ENCODE data around the gene KLK15. TPM values are rescaled to one million over a fixed set of nuclear protein-coding genes. Genes with fewer than 3 reads are reported as not detected.
"Not testable (repeated sequence)": the region's sequence is repeated elsewhere in the genome, so short reads cannot be mapped to it uniquely, and the experiment has no call there.

KLK15 gene
- total RNA-seq, 1 experiment from 2014 or later: not detected

DNA sequence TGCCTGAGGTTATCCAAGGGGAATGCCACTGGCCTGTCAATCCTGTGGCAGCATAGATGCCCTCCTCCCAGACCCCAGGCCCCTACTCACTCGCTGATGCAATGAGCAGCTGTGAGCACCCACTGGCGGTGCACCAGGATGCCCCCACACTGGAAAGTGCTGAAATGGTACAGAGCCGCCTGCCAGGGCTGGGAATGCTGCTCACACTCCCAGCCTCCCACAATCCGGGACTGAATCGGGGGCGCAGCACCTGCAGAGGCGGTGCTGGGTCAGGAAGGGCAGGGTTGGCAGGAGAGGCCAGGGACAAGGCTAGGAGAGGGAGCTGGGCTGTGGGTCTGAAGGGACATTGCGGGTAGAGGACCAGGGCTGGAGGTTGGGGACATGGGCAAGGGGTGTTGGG is 11.8 kb downstream of the KLK15 start:
- no peaks in the 10 kb centered on the region; the same call in 1 of the 2 replicates for H3K4me1 ChIP-seq (replicated peaks)
- peaks cover 33% of the 10 kb centered on the region for H3K27me3 ChIP-seq (replicated peaks)

DNA sequence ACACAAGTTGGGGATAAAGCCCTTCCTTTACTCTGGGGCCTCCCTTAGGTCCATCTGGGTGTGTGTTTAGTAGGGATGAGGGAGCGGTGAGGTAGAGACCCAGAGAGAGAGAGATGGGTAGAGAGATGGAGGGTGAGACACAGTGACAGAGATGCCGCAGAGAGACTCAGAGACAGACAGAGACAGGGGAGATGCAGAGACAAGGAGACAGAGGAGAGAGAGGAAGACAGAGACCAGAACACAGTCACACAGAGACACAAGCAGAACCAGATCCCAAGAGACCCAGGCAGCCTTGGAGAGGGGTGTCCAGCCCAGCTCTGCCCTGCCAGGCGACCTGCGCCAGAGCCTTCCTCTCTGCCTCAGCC is 12.1 kb downstream of the KLK15 start:
- peaks cover 33% of the 10 kb centered on the region for H3K27me3 ChIP-seq (replicated peaks)
- no peak overlapping the region for H3K4me3 ChIP-seq

More for the DNA sequence above, 11.8 kb downstream of the KLK15 start:
- DNase-seq (ENCODE audit: low read depth in 1 of 2, low spot score in 2 of 2): no peak
- no peak overlapping the region for H3K4me3 ChIP-seq
- no peaks in the 10 kb centered on the region for H3K9me3 ChIP-seq (replicated peaks)
- no peaks in the 10 kb centered on the region for H3K36me3 ChIP-seq
- H3K27ac ChIP-seq: no peak overlapping the region

DNA sequence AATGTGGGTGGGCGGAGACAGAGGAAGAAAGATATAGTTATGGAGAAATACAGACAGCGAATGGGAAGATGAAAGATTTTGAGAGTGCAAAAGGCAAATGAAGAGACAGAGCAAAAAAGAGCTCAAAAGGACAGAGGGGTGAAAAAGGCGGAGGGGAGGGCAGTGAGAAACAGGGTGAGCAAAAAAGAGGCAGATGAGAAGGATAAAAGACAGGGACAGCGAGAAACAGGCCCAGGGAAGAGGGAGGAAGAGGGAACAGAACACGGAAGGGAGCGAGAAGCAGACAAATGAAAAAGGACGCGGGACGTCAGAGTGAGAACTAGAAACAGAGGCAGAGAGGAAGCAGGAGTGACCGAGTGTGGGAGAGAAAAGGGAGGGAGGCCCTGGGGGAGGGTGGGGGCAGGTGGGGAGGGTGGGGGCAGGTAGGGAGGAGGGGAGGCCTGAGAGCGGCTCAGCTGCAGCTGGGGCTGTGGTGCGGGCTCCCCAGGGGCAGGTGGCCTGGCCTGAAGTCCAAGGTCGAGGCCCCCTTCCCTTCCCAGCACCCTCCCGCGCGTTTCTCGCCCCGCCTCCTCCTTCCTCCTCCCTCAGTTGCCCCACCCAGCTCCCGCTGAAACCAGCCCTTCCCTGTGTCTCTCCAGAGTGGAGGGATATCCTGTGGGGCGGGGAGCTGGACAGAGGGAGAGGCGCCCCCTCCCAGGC is 12.7 kb downstream of the KLK15 start:
- Histone ChIP-seq H3K27me3 (replicated peaks) (peaks cover 33% of the 10 kb centered on the region), H3K36me3 (no peaks in the 10 kb centered on the region), H3K4me3 (no peak overlapping the region), H3K4me1 (replicated peaks) (no peaks in the 10 kb centered on the region; the same call in 1 of the 2 replicates), H3K9me3 (replicated peaks) (no peaks in the 10 kb centered on the region), H3K27ac (no peak overlapping the region)
- DNase-seq (ENCODE audit: low read depth in 1 of 2, low spot score in 2 of 2): no peak

More for the DNA sequence above, 12.1 kb downstream of the KLK15 start:
- Histone ChIP-seq H3K27ac (no peak overlapping the region), H3K4me1 (replicated peaks) (no peaks in the 10 kb centered on the region; the same call in 1 of the 2 replicates), H3K9me3 (replicated peaks) (no peaks in the 10 kb centered on the region), H3K36me3 (no peaks in the 10 kb centered on the region)
- DNase-seq (ENCODE audit: low read depth in 1 of 2, low spot score in 2 of 2): no peak

DNA sequence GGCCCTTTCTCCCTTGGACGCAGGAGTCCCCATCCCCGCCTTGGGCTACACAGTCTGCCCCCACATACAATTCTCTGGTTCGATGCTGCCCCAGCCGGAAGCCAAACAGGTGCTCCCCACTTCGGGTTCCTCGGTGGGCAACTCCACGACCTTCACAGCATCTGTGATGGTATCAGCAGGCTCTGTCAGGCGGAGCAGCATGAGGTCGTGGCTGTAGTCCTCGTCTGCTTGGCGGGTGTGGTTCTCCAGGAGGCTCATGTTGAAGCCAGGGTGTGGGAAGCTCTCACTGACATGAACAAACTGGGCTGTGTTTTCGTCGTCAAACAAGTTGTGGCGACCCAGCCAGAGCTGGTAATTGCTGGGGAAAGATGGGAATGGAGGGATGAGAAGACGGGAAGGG is 13.3 kb downstream of the KLK15 start:
- no peak overlapping the region for H3K4me3 ChIP-seq
- no peaks in the 10 kb centered on the region for H3K36me3 ChIP-seq
- no peaks in the 10 kb centered on the region for H3K9me3 ChIP-seq (replicated peaks)
- DNase-seq (ENCODE audit: low read depth in 1 of 2, low spot score in 2 of 2): no peak
- peaks cover 37% of the 10 kb centered on the region for H3K27me3 ChIP-seq (replicated peaks)
- no peak overlapping the region for H3K27ac ChIP-seq
- no peaks in the 10 kb centered on the region; the same call in 1 of the 2 replicates for H3K4me1 ChIP-seq (replicated peaks)

DNA sequence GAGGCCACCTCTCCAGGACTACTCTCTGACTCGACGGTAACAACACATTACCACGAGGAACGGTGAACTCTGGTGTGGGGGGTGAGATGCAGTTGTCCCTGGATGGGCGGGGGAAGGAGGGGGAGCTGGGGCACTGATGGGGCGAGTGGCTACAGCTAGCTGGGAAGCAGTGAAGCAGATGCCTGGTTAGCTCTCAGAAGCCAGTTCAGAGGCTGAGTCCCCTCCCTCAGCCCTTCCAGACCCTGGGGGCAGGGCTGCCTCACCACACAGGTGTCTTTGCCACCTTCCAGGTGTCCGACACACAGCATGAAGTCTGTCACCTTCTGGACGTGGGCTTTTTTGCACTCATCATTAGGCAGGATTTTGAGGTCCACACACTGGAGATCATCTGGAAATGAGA is 13.7 kb downstream of the KLK15 start:
- H3K27me3 ChIP-seq (replicated peaks): peaks cover 39% of the 10 kb centered on the region
- no peaks in the 10 kb centered on the region for H3K9me3 ChIP-seq (replicated peaks)
- no peak overlapping the region for H3K27ac ChIP-seq
- H3K36me3 ChIP-seq: no peaks in the 10 kb centered on the region
- H3K4me3 ChIP-seq: no peak overlapping the region
- H3K4me1 ChIP-seq (replicated peaks): no peaks in the 10 kb centered on the region; the same call in 1 of the 2 replicates
- DNase-seq (ENCODE audit: low read depth in 1 of 2, low spot score in 2 of 2): no peak

DNA sequence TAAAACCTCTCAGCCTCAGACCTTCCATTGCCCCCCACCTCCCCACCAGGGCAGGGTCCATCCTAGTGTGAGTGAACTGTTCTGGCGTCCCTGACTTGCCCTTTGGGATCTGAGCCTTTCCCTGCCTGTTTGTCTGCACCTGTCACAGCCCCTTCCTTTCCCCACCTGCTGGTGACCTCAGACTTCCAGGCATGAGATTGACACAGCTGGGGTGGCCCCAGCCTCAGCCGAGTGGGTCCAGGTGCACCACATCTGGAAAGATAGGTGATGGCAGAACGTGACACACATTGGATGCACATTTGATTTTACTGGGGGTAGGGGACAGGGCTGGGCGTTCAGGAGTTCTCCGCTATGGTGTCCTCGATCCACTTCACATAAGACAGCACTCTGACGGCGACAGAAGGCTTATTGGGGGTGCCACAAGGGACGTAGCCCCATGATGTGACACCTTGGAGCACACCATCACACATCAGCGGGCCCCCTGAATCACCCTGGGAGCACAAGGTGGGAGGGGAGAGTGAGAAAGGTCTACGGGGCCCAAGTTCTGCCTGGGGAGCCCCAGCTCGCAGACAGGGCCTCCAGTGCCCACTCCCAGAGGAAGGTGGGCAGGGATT is 14.4 kb downstream of the KLK15 start:
- Histone ChIP-seq H3K4me3 (no peak overlapping the region), H3K9me3 (replicated peaks) (no peaks in the 10 kb centered on the region), H3K27ac (no peak overlapping the region), H3K36me3 (no peaks in the 10 kb centered on the region), H3K27me3 (replicated peaks) (peaks cover 39% of the 10 kb centered on the region), H3K4me1 (replicated peaks) (no peaks in the 10 kb centered on the region; the same call in 1 of the 2 replicates)
- DNase-seq (ENCODE audit: low read depth in 1 of 2, low spot score in 2 of 2): no peak

DNA sequence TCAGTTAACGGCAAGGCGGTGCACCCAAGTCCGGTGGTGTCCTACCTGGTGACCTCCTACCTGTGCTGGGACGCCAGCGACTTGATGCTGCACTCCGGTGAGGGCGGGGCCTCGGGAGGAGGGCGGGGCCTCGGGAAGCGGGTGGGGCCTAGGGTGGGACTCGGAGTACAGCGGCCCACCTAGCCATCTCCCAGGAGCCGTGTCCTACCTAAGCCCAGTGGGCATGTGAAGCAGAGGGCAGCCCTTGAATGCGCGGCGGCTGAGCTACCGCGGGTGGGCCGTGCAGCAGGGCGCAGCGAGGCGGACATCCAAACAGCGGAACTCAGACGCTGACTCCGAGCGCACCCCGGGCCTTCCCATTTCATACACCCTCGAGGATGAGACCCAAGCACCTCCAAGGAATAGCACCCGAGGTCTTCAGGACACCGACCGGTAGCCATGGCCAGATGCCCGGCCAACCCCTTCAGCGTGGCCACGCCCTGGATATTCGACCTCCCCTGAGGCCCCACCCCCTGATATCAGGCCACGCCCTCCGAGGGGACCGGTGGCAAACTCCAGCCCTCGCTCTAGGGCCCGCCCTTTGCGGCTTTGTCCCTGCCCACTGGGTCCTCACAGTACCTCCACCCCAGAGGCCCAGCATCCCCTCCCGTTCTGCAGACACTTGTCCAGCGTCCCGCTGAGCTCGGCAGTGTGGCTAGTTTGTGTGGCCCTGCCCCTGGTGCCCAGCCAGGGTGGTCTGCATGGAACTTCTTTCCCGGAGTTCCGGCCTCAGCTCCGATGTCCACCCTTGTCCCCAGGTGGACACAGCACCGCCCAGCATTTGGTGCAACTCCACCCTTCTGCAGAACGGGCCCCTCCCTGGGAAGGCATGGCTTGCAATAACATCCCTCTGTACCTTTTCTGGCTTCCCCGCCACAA is 15.2 kb downstream of the KLK15 start:
- peak in 1 of 2 experiments; percentile 63 for DNase-seq (ENCODE audit: low read depth in 1 of 2, low spot score in 2 of 2)
- H3K9me3 ChIP-seq (replicated peaks): no peaks in the 10 kb centered on the region
- H3K27me3 ChIP-seq (replicated peaks): peaks cover 39% of the 10 kb centered on the region
- peak overlapping the region; percentile 19; the same call in 1 of the 2 replicates for H3K4me3 ChIP-seq
- no peaks in the 10 kb centered on the region; the same call in 1 of the 2 replicates for H3K4me1 ChIP-seq (replicated peaks)
- H3K36me3 ChIP-seq: no peaks in the 10 kb centered on the region
- H3K27ac ChIP-seq: no peak overlapping the region

DNA sequence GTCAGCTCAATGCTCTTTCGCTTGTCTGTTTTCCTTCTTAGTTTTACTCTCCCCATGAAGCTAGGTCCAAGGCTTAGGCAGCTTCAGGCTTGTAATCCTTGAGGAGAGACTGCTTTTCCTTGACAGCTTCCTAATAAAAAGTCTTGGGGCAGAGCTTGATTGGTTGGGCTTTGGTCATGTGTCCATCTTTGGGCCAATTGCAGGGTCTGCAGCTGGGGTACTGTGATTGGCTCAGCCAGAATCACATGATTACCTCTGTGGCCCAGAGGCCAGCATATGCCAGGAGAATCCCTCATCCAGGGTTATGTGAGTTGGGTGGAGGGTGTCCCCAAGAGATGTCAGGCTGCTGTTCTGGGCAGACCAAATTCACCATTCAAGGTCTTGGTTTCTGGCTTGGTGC is 17.9 kb downstream of the KLK15 start:
- no peak overlapping the region for H3K4me3 ChIP-seq
- no peak for DNase-seq (ENCODE audit: low read depth in 1 of 2, low spot score in 2 of 2)
- H3K9me3 ChIP-seq (replicated peaks): no peaks in the 10 kb centered on the region
- no peaks in the 10 kb centered on the region; the same call in 1 of the 2 replicates for H3K4me1 ChIP-seq (replicated peaks)
- no peak overlapping the region for H3K27ac ChIP-seq
- H3K27me3 ChIP-seq (replicated peaks): peaks cover 22% of the 10 kb centered on the region
- H3K36me3 ChIP-seq: no peaks in the 10 kb centered on the region

DNA sequence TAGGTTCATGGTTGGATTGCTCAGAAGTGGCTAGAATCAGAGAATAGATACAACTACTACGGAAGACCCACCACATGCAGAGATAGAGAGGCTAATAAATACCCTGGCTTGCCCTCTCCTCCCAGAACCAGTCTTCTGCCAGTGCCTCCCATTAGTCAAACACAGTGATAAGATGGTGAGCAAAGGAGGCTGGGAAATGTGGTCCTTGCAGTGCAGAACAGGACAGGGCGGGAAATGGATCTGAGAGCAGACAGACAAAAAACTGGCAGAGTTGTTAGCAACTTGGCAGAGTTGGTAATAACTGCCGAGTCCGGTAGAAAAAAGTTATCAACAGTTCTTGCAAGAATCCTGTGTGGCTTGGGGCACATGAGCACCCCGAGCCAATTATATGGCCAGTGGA is 18.5 kb downstream of the KLK15 start:
- no peaks in the 10 kb centered on the region for H3K9me3 ChIP-seq (replicated peaks)
- H3K4me3 ChIP-seq: no peak overlapping the region

DNA sequence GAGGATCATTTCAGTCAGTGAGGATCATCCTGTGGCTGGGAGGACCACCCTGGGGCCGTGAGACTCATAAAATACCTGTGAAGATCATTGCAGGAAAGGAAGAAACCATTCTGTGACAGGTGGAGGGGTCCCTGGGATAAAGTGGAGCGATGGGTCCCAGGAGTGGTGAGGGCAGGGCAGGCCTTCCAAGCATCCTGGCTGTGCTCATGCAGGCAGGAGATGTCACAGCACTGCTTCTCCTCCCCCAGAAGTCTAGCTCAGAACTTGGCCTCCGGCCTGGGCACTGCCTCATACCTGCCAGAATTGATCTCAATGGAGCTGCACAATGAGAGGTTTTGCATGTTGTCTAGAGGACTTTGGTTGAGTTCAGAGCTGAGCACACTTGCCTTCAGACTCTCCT is 20.9 kb downstream of the KLK15 start:
- no peak overlapping the region for H3K4me3 ChIP-seq
- no peak overlapping the region for H3K27ac ChIP-seq
- H3K27me3 ChIP-seq (replicated peaks): peaks cover 6% of the 10 kb centered on the region; the same call in 1 of the 2 replicates
- DNase-seq (ENCODE audit: low read depth in 1 of 2, low spot score in 2 of 2): no peak
- H3K9me3 ChIP-seq (replicated peaks): no peaks in the 10 kb centered on the region
- H3K36me3 ChIP-seq: no peaks in the 10 kb centered on the region
- H3K4me1 ChIP-seq (replicated peaks): no peaks in the 10 kb centered on the region

More for the DNA sequence above, 18.5 kb downstream of the KLK15 start:
- Histone ChIP-seq H3K4me1 (replicated peaks) (no peaks in the 10 kb centered on the region; the same call in 1 of the 2 replicates), H3K27me3 (replicated peaks) (peaks cover 21% of the 10 kb centered on the region), H3K36me3 (no peaks in the 10 kb centered on the region), H3K27ac (no peak overlapping the region)
- no peak for DNase-seq (ENCODE audit: low read depth in 1 of 2, low spot score in 2 of 2)

DNA sequence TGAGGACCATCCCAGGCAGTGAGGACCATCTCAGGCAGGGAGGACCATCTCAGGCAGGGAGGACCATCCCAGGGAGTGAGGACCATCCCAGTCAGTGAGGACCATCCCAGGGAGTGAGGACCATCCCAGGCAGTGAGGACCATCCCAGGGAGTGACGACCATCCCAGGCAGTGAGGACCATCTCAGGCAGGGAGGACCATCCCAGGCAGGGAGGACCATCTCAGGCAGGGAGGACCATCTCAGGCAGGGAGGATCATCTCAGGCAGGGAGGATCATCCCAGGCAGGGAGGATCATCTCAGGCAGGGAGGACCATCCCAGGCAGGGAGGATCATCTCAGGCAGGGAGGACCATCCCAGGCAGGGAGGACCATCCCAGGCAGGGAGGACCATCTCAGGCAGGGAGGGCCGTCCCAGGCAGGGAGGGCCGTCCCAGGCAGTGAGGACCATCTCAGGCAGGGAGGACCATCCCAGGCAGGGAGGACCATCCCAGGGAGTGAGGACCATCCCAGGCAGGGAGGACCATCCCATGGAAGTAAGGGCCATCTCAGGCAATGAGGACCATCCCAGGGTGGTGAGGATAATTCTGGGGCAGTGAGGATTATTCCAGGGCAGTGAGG is 21.6 kb downstream of the KLK15 start:
- not testable (repeated sequence) for DNase-seq (ENCODE audit: low read depth in 1 of 2, low spot score in 2 of 2); H3K36me3 ChIP-seq; H3K4me3 ChIP-seq; H3K27me3 ChIP-seq (replicated peaks); H3K9me3 ChIP-seq (replicated peaks); H3K4me1 ChIP-seq (replicated peaks); H3K27ac ChIP-seq

DNA sequence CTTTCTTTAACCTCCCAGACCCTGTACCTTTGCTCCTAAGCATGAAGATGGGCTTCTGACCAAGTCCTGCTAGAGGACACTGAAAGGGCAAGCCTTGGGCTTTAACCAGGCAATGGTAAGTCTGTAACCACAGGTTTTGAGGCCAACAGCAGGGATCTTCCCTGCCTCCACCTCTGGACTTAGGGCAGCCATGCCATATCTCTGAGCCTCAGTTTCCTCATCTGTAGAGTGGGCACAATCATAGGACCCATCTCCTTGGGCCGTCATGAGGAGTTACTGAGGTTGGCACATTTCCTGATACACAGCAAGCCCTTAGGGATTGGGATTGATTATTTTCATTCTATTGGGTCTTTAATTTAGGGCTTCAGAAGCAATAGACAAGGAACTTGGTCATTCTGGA is 24.5 kb downstream of the KLK15 start:
- DNase-seq (ENCODE audit: low read depth in 1 of 2, low spot score in 2 of 2): no peak

More for the DNA sequence above, 24.5 kb downstream of the KLK15 start:
- no peaks in the 10 kb centered on the region for H3K27me3 ChIP-seq (replicated peaks)
- H3K4me3 ChIP-seq: no peak overlapping the region
- no peaks in the 10 kb centered on the region for H3K9me3 ChIP-seq (replicated peaks)
- H3K36me3 ChIP-seq: peaks cover 2% of the 10 kb centered on the region; the same call in 1 of the 2 replicates
- no peak overlapping the region for H3K27ac ChIP-seq
- no peaks in the 10 kb centered on the region; the same call in 1 of the 2 replicates for H3K4me1 ChIP-seq (replicated peaks)
